ENCODE data around the gene VPS18. TPM values are rescaled to one million over a fixed set of nuclear protein-coding genes. Genes with fewer than 3 reads are reported as not detected.

VPS18 gene
- polyA plus RNA-seq, 1 donor from 2014 or later: 13.8 TPM

GRCh38 chr15:40927873-40928806 is 33.9 kb downstream of the VPS18 start:
- Histone ChIP-seq H3K9me3 (ENCODE audit: low read length) (no peaks in the 10 kb centered on the region), H3K36me3 (ENCODE audit: insufficient read depth, low read length) (no peaks in the 10 kb centered on the region), H3K79me2 (replicated peaks; ENCODE audit: insufficient read depth, low read length) (no peaks in the 10 kb centered on the region), H2AFZ (ENCODE audit: low read depth, low read length) (no peak overlapping the region), H3K4me2 (ENCODE audit: low read length) (peak overlapping the region; percentile 73), H3K4me3 (ENCODE audit: low read length) (peak overlapping the region; percentile 80), H3F3A (ENCODE audit: insufficient read depth, low read length, poor library complexity, severe bottlenecking) (peaks cover 3% of the 10 kb centered on the region), H3K27ac (ENCODE audit: low read length) (no peak overlapping the region), H3K9ac (ENCODE audit: low read length) (peak overlapping the region; percentile 52), H3K9me2 (ENCODE audit: insufficient read depth, low read length) (no peaks in the 10 kb centered on the region), H4K20me1 (ENCODE audit: insufficient read depth) (no peaks in the 10 kb centered on the region), H3K27me3 (ENCODE audit: insufficient read depth, low read depth, low read length) (peaks cover 99% of the 10 kb centered on the region)
- peak; percentile 0 for TF ChIP-seq EZH2 (IDR thresholded peaks at IDR 0.05; ENCODE audit: borderline replicate concordance, insufficient read depth, low read length, poor library complexity, severe bottlenecking)
- TF ChIP-seq RAD21 (conservative IDR thresholded peaks at IDR 0.05): no peak
- TF ChIP-seq MXI1 (conservative IDR thresholded peaks at IDR 0.05; ENCODE audit: poor library complexity, severe bottlenecking): no peak
- TF ChIP-seq POLR2AphosphoS5 (IDR thresholded peaks at IDR 0.05): no peak
- TF ChIP-seq TAF1 (IDR thresholded peaks at IDR 0.05; ENCODE audit: low read depth): no peak
- TF ChIP-seq EP300 (conservative IDR thresholded peaks at IDR 0.05; ENCODE audit: poor library complexity, severe bottlenecking): no peak
- no peak for TF ChIP-seq SMC3 (conservative IDR thresholded peaks at IDR 0.05; ENCODE audit: poor library complexity)
- TF ChIP-seq REST (IDR thresholded peaks at IDR 0.05; ENCODE audit: borderline replicate concordance): no peak

- no peaks in the 10 kb centered on the region for H3K36me3 ChIP-seq (ENCODE audit: insufficient read depth, low read length)
- H3K9me2 ChIP-seq (ENCODE audit: insufficient read depth, low read length): no peaks in the 10 kb centered on the region
- no peaks in the 10 kb centered on the region for H3K9me3 ChIP-seq (ENCODE audit: low read length)
- no peaks in the 10 kb centered on the region for H3K79me2 ChIP-seq (replicated peaks; ENCODE audit: insufficient read depth, low read length)
- peaks cover 3% of the 10 kb centered on the region for H3F3A ChIP-seq (ENCODE audit: insufficient read depth, low read length, poor library complexity, severe bottlenecking)
- H3K4me3 ChIP-seq (ENCODE audit: low read length): peak within 1 kb of the TSS; percentile 80
- H3K27me3 ChIP-seq (ENCODE audit: insufficient read depth, low read depth, low read length): peaks cover 90% of the 10 kb centered on the region
- no peaks in the 10 kb centered on the region for H4K20me1 ChIP-seq (ENCODE audit: insufficient read depth)
- TF ChIP-seq POLR2AphosphoS5 (IDR thresholded peaks at IDR 0.05) (peak; percentile 54), EZH2 (IDR thresholded peaks at IDR 0.05; ENCODE audit: borderline replicate concordance, insufficient read depth, low read length, poor library complexity, severe bottlenecking) (no peak), CTCF (IDR thresholded peaks at IDR 0.05; ENCODE audit: poor library complexity, severe bottlenecking) (no peak), RAD21 (conservative IDR thresholded peaks at IDR 0.05) (no peak), TAF1 (IDR thresholded peaks at IDR 0.05; ENCODE audit: low read depth) (no peak), MXI1 (conservative IDR thresholded peaks at IDR 0.05; ENCODE audit: poor library complexity, severe bottlenecking) (peak; percentile 38), SMC3 (conservative IDR thresholded peaks at IDR 0.05; ENCODE audit: poor library complexity) (no peak), EP300 (conservative IDR thresholded peaks at IDR 0.05; ENCODE audit: poor library complexity, severe bottlenecking) (no peak), REST (IDR thresholded peaks at IDR 0.05; ENCODE audit: borderline replicate concordance) (peak; percentile 35)
- H3K27ac ChIP-seq (ENCODE audit: low read length): no peak within 1 kb of the TSS
- H3K4me2 ChIP-seq (ENCODE audit: low read length): peak within 1 kb of the TSS; percentile 80
- peak within 1 kb of the TSS; percentile 52 for H3K9ac ChIP-seq (ENCODE audit: low read length)
- H2AFZ ChIP-seq (ENCODE audit: low read depth, low read length): no peak within 1 kb of the TSS
These were observed 34.8 kb downstream of the VPS18 start, which contains the start of gene DLL4 for GRCh38 chr15:40928821-40929659. TSS of gene DLL4 (plus strand) at chr15:40929340. CDS start at chr15:40929669, 329 bp downstream.

All from neural cell (in vitro differentiated cells).